Right lobe of liver (tissue), 6 donors: Measurements from ENCODE around the gene ITGAV. TPM values are rescaled to one million over a fixed set of nuclear protein-coding genes. Genes with fewer than 3 reads are reported as not detected.

ENCODE experiments used
- ATAC-seq, 4 donors: fragments of 200-7000 bp; cut with Tn5 transposase; one replicate each; pipeline ENCODE4 v1.9.1; 2020; ENCODE audit warnings: mild to moderate bottlenecking in 4 of 4, moderate library complexity in 4 of 4
- DNase-seq, 3 donors: peaks; one replicate each; pipeline ENCODE4 v3.0.0-alpha.2; 2020
- H3K27ac ChIP-seq, 3 donors: fragments of 200-600 bp; one replicate each; pipeline ENCODE4 v1.8.0; 2022
- H3K27me3 ChIP-seq, 2 donors: fragments of 200-600 bp; one replicate each; pipeline ENCODE4 v1.8.0; 2022
- H3K36me3 ChIP-seq, 4 donors: fragments of 200-600 bp; sonication (generic) in 1 of 4; one replicate each; pipeline versions ENCODE4 v1.5.1 to v1.8.0; 2017 to 2022; ENCODE audit warnings: control low read depth in 1 of 4
- H3K4me1 ChIP-seq, 4 donors: fragments of 200-600 bp; sonication (generic) in 1 of 4; one replicate each; pipeline versions ENCODE4 v1.5.1 to v1.8.0; 2017 to 2022; ENCODE audit warnings: control low read depth in 1 of 4
- H3K4me3 ChIP-seq, 3 donors: fragments of 200-600 bp; one replicate each; pipeline ENCODE4 v1.8.0; 2022
- H3K9me3 ChIP-seq, 4 donors: fragments of 200-600 bp; sonication (generic) in 1 of 4; one replicate each; pipeline versions ENCODE4 v1.5.1 to v1.8.0; 2017 to 2022; ENCODE audit warnings: control low read depth in 1 of 4
- POLR2A ChIP-seq: fragments of 450-650 bp; IDR thresholded peaks from one replicate; pipeline ENCODE4 v1.6.1; 2017; ENCODE audit warnings: antibody characterized with exemption, mild to moderate bottlenecking
- WGBS: methylation state at CpG from one replicate; pipeline ENCODE4 v1.1.6; 2018; ENCODE audit warnings: low coverage, low lambda C conversion rate; ENCODE audit not compliant: insufficient coverage; ENCODE audit errors: missing lambda C conversion rate; 5-methylcytosine and 5-hydroxymethylcytosine counted together
- intact Hi-C, 2 donors: fragments of 100-400 bp; cut with DNase I; formaldehyde crosslinking; loops; one replicate each; pipeline versions ENCODE4 v1.11.2 to v1.14.1; 2022
- total RNA-seq, 6 experiments: library from RNA; depleted of rRNA in 2 of 6; stranded (reverse); fragments of >200 nt in 2 of 6; fragmentation: NEBNext Ultra II Directional in 3 of 6; extraction: Animal tissue kit (Norgen Biotek cat#: 25700) in 3 of 6; gene quantifications; one replicate each; pipeline versions ENCODE4 v1.1.0 to v1.2.4, GENCODE V29; 2016 to 2023
- TF ChIP-seq, protein P1 (sequence below), 4 donors: fragments of 200-600 bp in 3 of 4; fragments of 450-650 bp in 1 of 4; IDR thresholded peaks; one replicate each; pipeline versions ENCODE4 v1.5.1 to v1.8.0; 2016 to 2022; ENCODE audit warnings: antibody characterized with exemption in 4 of 4, mild to moderate bottlenecking in 2 of 4
- donor health status: DM: no; HTN: yes; CAD: no.
- donor health status: DM: no; HTN: no; CAD: no.
- donor health status: DM: no; HTN: no; CAD: no.
- donor health status: DM: no; HTN: yes; CAD: no.
- donor health status: DM: no; HTN: yes; CAD: no.

The ITGAV gene
- total RNA-seq, 6 experiments from 2014 or later: 16.3 to 48.4 (median 26.4) TPM

DNA sequence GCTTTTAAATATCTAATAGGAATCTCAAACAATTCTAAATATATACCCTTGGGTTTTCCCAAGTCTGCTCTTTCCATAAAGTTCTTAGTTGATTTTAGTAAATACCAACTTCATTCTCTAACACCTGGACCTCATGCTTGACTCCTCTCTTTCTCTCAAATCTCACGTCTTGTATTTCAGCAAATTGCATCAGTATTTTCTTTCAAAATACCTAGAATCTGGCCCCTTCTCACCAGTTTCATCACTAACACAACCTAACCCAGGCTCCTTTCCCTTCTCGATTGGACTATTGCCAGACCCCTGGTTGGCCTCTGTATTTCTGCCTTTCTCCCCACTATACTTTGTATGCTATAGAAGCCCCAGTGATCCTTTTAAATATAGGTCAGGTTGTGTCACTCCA is 81.0 kb downstream of the ITGAV start:
- H3K36me3 ChIP-seq: peaks cover 0 to 65% (median 13%) of the 10 kb centered on the region in 4 donors
- intact Hi-C loops: no loop called here
- no peak overlapping the region for H3K4me3 ChIP-seq
- H3K27me3 ChIP-seq: no peaks in the 10 kb centered on the region
- DNase-seq (no peak), ATAC-seq (no peak)
- TF ChIP-seq POLR2A: no peak
- TF ChIP-seq, protein P1, sequence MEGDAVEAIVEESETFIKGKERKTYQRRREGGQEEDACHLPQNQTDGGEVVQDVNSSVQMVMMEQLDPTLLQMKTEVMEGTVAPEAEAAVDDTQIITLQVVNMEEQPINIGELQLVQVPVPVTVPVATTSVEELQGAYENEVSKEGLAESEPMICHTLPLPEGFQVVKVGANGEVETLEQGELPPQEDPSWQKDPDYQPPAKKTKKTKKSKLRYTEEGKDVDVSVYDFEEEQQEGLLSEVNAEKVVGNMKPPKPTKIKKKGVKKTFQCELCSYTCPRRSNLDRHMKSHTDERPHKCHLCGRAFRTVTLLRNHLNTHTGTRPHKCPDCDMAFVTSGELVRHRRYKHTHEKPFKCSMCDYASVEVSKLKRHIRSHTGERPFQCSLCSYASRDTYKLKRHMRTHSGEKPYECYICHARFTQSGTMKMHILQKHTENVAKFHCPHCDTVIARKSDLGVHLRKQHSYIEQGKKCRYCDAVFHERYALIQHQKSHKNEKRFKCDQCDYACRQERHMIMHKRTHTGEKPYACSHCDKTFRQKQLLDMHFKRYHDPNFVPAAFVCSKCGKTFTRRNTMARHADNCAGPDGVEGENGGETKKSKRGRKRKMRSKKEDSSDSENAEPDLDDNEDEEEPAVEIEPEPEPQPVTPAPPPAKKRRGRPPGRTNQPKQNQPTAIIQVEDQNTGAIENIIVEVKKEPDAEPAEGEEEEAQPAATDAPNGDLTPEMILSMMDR (IDR thresholded peaks at IDR 0.05): no peak
- no peaks in the 10 kb centered on the region for H3K4me1 ChIP-seq
- no peak overlapping the region for H3K27ac ChIP-seq
- WGBS: 73% methylated on average over 2 of the region's 2 CpGs
- no peaks in the 10 kb centered on the region for H3K9me3 ChIP-seq

DNA sequence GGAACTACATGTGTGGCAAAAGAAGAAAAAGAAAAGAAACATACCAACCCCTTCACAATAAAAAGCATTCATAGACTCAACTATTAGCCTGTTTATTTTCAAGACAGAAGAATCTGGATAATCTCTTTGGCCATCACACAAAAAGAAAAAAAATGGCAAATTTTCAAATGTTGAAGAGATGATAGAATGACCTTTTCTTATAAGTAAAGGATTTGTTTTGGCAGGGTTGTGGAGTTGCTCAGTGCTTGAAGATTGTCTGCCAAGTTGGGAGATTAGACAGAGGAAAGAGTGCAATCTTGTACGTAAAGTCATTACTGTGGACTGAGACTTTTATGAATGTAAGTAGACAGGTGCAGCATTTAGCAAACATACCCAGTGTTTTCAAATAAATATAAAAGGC is 85.5 kb downstream of the ITGAV start:
- TF ChIP-seq POLR2A: no peak
- TF ChIP-seq, protein P1 (IDR thresholded peaks at IDR 0.05): no peak
- DNase-seq (no peak), ATAC-seq (no peak)
- Histone ChIP-seq H3K4me3 (no peak overlapping the region), H3K36me3 (peaks cover 0 to 51% (median 13%) of the 10 kb centered on the region in 4 donors), H3K9me3 (no peaks in the 10 kb centered on the region), H3K27me3 (no peaks in the 10 kb centered on the region), H3K4me1 (no peaks in the 10 kb centered on the region), H3K27ac (no peak overlapping the region)
- intact Hi-C loops: no loop called here
- WGBS: 75% methylated on average over 1 of the region's 1 CpG

DNA sequence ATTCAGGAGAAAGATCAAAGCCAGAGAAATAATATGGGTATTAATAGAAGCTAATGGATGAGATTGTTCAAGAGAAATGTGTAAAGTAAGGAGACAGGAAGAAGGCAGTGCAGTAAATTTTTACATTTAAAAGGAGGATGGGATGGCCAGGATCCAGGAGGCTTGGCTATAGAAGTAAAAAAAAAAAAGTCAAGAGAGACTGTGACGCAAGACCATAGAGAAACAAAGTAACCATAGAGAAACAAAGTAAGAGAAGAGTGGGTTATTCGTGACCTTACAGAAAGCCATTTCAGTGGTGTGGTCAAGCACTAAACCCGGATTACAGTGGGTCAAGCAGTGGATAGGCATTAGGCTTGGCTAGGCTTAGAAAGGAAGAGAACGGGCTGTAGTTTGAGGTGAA is 93.5 kb downstream of the ITGAV start:
- no peaks in the 10 kb centered on the region for H3K4me1 ChIP-seq
- DNase-seq (no peak), ATAC-seq (no peak)
- no peak overlapping the region for H3K4me3 ChIP-seq
- WGBS: 69% methylated on average over 4 of the region's 4 CpGs
- no peak overlapping the region for H3K27ac ChIP-seq
- intact Hi-C loops: no loop called here
- no peaks in the 10 kb centered on the region for H3K27me3 ChIP-seq
- no peaks in the 10 kb centered on the region for H3K9me3 ChIP-seq
- H3K36me3 ChIP-seq: peaks cover 0 to 4% (median under 1%) of the 10 kb centered on the region in 4 donors
- TF ChIP-seq, protein P1 (IDR thresholded peaks at IDR 0.05): no peak
- TF ChIP-seq POLR2A: no peak

DNA sequence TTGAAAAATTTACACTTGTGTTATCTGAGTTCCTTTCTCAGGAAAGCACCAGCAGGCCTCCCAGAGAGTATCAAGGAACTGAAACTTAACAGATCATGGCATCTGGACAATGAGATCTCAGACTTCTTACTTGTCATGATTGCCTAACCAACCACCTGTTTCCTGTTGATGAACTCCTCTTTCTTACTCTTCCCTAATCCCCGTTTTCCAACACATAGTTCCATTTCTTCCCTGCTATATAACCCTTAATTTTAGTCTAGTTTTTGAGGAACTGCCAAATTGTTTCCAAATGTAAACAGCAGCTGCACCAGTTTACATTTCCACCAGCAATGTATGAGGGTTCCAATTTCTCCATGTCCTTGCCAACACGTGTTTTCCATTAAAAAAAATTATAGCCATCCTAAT is 98.0 kb downstream of the ITGAV start:
- H3K36me3 ChIP-seq: no peaks in the 10 kb centered on the region
- no peaks in the 10 kb centered on the region for H3K9me3 ChIP-seq
- no peaks in the 10 kb centered on the region for H3K27me3 ChIP-seq
- TF ChIP-seq, protein P1 (IDR thresholded peaks at IDR 0.05): no peak
- no peak for TF ChIP-seq POLR2A
- no peak overlapping the region for H3K4me3 ChIP-seq
- no peaks in the 10 kb centered on the region for H3K4me1 ChIP-seq
- intact Hi-C loops: no loop called here
- no peak for DNase-seq
- WGBS: 56% methylated on average over 2 of the region's 2 CpGs
- H3K27ac ChIP-seq: no peak overlapping the region
- no peak for ATAC-seq

DNA sequence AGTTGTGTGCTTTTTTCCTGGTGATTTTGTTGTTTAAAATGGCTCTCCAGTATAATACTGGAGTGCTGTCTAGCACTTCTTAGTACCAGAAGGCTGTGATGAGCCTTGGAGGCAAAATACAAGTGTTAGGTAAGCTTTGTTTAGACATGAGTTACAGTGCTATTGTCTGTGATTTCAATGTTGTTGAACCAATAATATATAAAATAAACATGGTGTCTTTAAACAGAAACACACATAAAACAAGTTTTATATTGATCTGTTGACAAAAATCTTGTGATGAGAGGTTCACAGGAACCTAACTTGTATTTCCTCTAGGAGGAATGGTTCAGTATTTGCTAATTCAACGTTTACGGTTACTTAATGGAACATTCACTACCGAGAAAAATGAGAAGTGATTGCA is 99.0 kb downstream of the ITGAV start:
- Histone ChIP-seq H3K27me3 (no peaks in the 10 kb centered on the region), H3K4me1 (no peaks in the 10 kb centered on the region), H3K4me3 (no peak overlapping the region), H3K27ac (no peak overlapping the region), H3K9me3 (no peaks in the 10 kb centered on the region), H3K36me3 (no peaks in the 10 kb centered on the region)
- intact Hi-C loops: no loop called here
- WGBS: 68% methylated on average over 3 of the region's 3 CpGs
- ATAC-seq (no peak), DNase-seq (no peak)
- TF ChIP-seq, protein P1 (IDR thresholded peaks at IDR 0.05): no peak
- TF ChIP-seq POLR2A: no peak
